ENCODE results near the gene BAIAP2L1.

Gene BAIAP2L1

GRCh38 chr7:98357751-98358161 is 43.1 kb downstream of the BAIAP2L1 start:
- no peak overlapping the region for H3K4me3 ChIP-seq (ENCODE audit: low read depth, low read length)
- DNase-seq (ENCODE audit: low read depth), result no peak
- TF ChIP-seq CTCF (IDR thresholded peaks at IDR 0.05; ENCODE audit: insufficient read depth, low read depth, low read length, missing control alignments), result no peak

GRCh38 chr7:98355250-98355538 is 45.7 kb downstream of the BAIAP2L1 start:
- H3K4me3 ChIP-seq (ENCODE audit: low read depth, low read length), result no peak overlapping the region
- DNase-seq (ENCODE audit: low read depth), result no peak
- TF ChIP-seq CTCF (IDR thresholded peaks at IDR 0.05; ENCODE audit: insufficient read depth, low read depth, low read length, missing control alignments), result no peak

- no peak overlapping the region for H3K4me3 ChIP-seq (ENCODE audit: low read depth, low read length)
- TF ChIP-seq CTCF (IDR thresholded peaks at IDR 0.05; ENCODE audit: insufficient read depth, low read depth, low read length, missing control alignments), result no peak
- no peak for DNase-seq (ENCODE audit: low read depth)
Measured at GRCh38 chr7:98354511-98355249, 46.2 kb downstream of the BAIAP2L1 start.

- no peak for DNase-seq (ENCODE audit: low read depth)
- TF ChIP-seq CTCF (IDR thresholded peaks at IDR 0.05; ENCODE audit: insufficient read depth, low read depth, low read length, missing control alignments), result no peak
- H3K4me3 ChIP-seq (ENCODE audit: low read depth, low read length), result no peak overlapping the region
Measured at GRCh38 chr7:98354052-98354451, 46.8 kb downstream of the BAIAP2L1 start.

- TF ChIP-seq CTCF (IDR thresholded peaks at IDR 0.05; ENCODE audit: insufficient read depth, low read depth, low read length, missing control alignments), result no peak
- DNase-seq (ENCODE audit: low read depth), result no peak
- no peak overlapping the region for H3K4me3 ChIP-seq (ENCODE audit: low read depth, low read length)
Measured at GRCh38 chr7:98352621-98353020, 48.3 kb downstream of the BAIAP2L1 start.

- H3K4me3 ChIP-seq (ENCODE audit: low read depth, low read length), result no peak overlapping the region
- no peak for DNase-seq (ENCODE audit: low read depth)
- no peak for TF ChIP-seq CTCF (IDR thresholded peaks at IDR 0.05; ENCODE audit: insufficient read depth, low read depth, low read length, missing control alignments)
Measured at GRCh38 chr7:98351136-98351535, 49.8 kb downstream of the BAIAP2L1 start.
